A549 treated with AZD2906 at 1 μM for 4 hours (cell line): ENCODE results near the gene ZFTA. TPM values are rescaled to one million over a fixed set of nuclear protein-coding genes. Genes with fewer than 3 reads are reported as not detected.

Experiments
- total RNA-seq: library from RNA; stranded (reverse); fragments of 200-300 nt; extraction: Qiagen RNA extraction; gene quantifications from 5 replicates; pipeline ENCODE4 v1.2.3, GENCODE V29; 2022

ZFTA gene
- 4.5 to 5.8 TPM (median 5.2 TPM) in 5 replicates for total RNA-seq

DNA sequence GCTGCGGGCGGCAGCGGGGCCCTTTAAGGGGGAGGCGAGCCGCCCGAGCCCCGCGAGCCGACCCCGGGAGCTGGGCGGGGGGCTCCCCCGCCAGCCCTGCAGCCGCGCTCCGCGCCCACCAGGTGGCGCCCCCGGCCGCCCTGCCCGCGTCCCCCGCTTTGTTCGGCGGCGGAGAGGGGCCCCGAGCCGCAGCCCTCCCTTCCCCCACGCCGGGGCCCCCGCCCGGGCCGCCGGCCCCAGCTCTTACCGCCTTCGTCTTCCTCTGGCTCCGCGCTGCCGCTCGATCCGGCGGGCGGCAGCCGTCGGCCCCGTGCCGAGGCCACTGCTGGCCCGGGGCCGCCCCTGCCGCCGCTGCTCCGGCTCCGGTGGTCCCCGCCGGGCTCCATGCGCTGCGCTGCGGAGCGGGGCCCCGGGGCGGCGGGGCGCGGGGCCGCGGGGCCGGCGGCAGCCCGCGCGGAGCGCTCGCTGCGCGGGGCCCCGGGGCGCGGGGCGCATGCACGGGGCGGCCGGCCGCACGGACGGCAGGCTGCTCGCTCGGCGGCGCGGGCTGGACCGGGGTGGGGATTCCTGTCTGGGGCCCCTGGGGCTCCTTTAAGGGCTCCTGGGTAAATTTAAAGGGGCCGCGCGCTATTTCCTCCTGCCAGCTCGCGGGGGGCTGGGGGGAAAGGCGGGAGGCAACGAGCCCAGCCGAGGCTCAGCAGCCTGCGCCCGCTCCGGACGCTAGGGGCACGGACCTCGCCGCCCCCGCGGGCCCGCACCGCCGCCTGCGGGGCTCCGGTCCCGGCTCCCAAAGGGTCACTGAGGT is at the start of gene ZFTA:
Gene ZFTA (minus strand): TSS at position 539 of the 805 bp plus-strand sequence. CDS start 153 bp downstream, at position 386.

DNA sequence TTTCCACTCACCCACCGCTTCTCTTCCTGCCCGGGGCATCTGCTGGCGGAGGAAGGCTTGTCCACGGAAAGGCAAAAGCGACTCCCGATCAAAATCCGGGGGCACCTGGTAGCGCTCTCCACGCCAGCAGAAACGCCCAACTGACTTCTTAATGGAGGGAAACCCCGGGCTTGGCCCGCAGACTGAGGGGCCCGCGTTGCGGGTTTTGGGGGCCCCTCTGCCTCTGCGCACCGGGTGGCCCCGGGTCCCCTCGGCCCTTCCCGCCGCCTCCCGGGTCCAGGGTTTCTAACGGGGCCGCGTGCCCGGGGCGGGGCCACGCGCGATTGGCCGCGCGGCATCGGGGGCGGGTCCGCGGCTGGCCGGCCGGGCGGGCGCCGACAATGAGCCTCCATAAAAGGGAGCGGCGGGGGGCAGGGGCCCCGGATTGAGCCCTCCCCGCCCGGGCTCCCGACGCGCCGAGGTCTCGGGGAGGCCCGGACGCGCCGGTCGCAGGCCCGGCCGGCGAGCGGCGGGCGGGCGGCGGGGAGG is 44.5 kb upstream of the ZFTA start, which contains the start of gene SPINDOC:
Gene SPINDOC (plus strand): TSS at position 422 of the 528 bp plus-strand sequence. CDS start 231 bp downstream, outside the sequence.

Other genes starting within 250 kb of the ZFTA start
- 1.3 to 3.3 TPM (median 1.9 TPM) in 5 replicates for gene PLAAT4, start 232.0 kb downstream of the ZFTA start, total RNA-seq
- gene PLAAT2, start 205.4 kb downstream of the ZFTA start, total RNA-seq, result 0.68 to 1.2 TPM (median 0.77 TPM) in 5 replicates
- 49.9 to 69.8 TPM (median 66.1 TPM) in 5 replicates for gene PLAAT3, start 154.3 kb downstream of the ZFTA start, total RNA-seq
- gene ATL3, start 97.4 kb downstream of the ZFTA start, total RNA-seq, result 28.5 to 37.6 TPM (median 31.5 TPM) in 5 replicates
- 91.1 to 107 TPM (median 95.7 TPM) in 5 replicates for gene RTN3, start 87.3 kb downstream of the ZFTA start, total RNA-seq
- 33.4 to 49.4 TPM (median 47.4 TPM) in 5 replicates for gene SPINDOC, start 44.7 kb upstream of the ZFTA start, total RNA-seq
- gene MARK2, start 70.3 kb upstream of the ZFTA start, total RNA-seq, result 26.0 to 28.7 TPM (median 28.1 TPM) in 5 replicates
- 0.62 to 1.2 TPM (median 0.80 TPM) in 5 replicates for gene RCOR2, start 148.4 kb upstream of the ZFTA start, total RNA-seq
- gene NAA40, start 170.2 kb upstream of the ZFTA start, total RNA-seq, result 12.8 to 15.2 TPM (median 14.3 TPM) in 5 replicates
- 696 to 1,142 TPM (median 1,073 TPM) in 5 replicates for gene COX8A, start 205.8 kb upstream of the ZFTA start, total RNA-seq
- 108 to 132 TPM (median 126 TPM) in 5 replicates for gene OTUB1, start 217.7 kb upstream of the ZFTA start, total RNA-seq